GM20431 (cell line): ENCODE results near the gene DDB1.

Source experiments
- in situ Hi-C: fragments of 300-500 bp; cut with MseI, MboI; formaldehyde crosslinking; loops from one replicate; pipeline ENCODE4 v1.15.0; 2020; ENCODE audit warnings: low sequenced_read_pairs; ENCODE audit not compliant: unreplicated experiment

The DDB1 gene

DNA sequence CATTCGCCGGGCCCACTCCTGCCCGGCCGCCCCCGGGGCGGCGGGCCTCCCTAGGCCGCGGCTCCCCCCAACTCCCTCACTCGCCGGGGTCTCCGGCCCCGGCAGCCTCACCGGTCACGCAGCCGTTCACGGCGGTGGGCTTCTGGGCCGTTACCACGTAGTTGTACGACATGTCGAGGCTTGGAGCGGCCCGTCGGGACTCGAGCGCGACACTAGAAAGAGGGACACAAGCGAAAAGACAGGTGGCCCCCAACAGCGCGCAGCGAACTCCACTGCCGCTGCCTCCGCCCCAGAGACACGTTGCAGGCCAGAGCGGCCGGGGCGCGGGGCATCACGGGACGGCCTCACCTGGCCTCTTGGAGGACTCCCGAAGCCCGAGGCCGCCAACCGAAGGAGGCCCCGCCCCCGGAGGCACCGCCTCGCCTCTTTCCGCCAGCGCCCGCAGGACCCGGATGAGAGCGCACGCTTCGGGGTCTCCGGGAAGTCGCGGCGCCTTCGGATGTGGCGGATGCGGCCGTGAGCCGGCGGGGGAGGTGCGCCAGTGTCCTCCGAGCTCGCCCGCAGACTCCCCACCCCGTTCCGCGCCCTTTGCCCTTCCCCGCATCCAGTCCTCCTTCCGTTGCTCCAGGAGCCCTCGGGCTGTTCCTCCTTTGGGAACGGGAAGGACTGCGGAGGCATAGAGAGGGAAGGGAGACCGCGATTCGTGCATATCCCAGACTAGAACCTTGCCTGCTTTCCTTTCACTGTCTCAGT, at the start of gene DDB1, which contains the start of gene TKFC:
Gene DDB1, minus strand, starts transcription at position 309 of the 753 bp plus-strand sequence. Its CDS starts 137 bp downstream, at position 172.
Gene TKFC, plus strand, starts transcription at position 432 of the 753 bp plus-strand sequence. CDS start 1,501 bp downstream, outside the sequence.
- in situ Hi-C loops, result loop anchor here (10.0 kb wide), 1 partner anchor 52 kb away; no protein-coding TSS in a partner anchor

DNA sequence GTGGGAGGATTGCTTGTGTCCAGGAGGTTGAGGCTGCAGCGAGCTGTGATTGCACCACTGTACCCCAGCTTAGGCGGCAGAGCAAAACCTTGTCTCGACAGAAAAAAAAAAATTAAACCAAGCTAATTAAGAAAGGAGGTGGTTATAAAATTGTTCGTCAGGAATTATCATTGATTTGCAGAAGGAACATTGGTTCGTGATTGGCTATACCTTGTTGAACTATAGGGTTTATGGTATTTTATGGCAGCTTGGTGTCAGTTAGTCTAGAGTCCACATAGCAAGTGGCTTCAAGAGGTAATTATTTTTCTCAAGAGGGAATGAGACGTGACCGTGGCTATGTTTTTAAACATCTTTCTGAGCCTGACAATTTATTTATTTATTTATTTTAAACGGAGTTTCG, 48.0 kb upstream of the DDB1 start:
- in situ Hi-C loops, result loop anchor here (10.0 kb wide), 1 partner anchor 46 kb away; the partner anchor contains the start of genes DDB1 and TKFC

DNA sequence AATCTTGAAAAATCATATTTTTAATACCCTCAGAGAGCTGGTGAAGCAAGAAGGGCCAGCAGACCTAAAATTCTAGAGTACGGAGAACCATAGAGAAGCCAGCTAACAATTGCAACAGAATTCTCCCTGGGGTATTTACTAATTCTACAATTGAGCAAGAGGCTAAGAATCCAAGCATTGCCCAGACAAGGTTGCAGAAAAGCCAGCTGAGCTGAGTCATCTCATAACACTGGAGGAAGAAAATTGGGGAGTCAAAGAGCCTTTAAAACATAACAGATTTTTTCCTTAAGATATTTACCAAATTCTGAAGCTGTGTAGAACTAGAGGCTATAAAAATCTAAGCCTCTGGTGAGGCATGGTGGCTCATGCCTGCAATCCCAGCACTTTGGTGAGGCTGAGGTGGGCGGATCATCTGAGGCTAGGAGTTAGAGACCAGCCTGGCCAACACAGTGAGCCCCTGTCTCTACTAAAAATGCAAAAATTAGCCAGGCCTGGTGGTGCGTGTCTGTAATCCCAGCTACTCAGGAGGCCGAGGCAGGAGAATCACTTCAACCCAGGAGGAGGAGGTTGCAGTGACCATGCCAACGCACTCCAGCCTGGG, 45.9 kb upstream of the DDB1 start:
- in situ Hi-C loops, result no loop called here

DNA sequence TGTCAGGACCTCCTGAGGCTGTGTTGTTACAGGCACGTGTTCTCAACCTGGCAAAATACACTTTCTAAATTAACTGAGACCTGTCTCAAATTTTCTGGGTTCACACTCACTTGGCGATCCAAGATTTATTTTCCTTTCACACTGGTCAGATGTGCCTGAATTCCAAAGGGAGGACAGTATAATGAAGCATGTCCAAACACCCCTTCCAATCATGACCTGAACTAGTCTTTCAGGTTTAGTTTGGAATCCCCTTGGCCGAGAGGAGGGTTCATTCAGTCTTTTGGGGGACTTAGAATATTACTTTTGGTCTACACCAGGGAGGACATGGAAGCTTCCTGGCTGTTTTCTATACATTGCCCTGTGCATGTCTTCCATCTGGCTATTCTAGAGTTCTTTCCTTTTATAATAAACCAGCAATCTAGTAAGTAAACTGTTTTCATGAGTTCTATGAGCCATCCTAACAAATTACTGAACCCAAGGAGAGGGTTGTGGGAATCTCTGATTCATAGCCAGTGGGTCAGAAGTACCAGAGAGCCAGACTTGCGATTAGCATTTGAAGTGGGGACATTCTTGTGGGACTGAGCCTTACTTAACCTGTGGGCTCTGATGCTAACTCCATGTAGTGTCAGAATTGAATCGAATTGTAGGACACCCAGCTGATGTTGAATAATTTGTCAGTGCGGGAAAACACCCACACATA, 44.7 kb upstream of the DDB1 start:
- in situ Hi-C loops, result no loop called here

DNA sequence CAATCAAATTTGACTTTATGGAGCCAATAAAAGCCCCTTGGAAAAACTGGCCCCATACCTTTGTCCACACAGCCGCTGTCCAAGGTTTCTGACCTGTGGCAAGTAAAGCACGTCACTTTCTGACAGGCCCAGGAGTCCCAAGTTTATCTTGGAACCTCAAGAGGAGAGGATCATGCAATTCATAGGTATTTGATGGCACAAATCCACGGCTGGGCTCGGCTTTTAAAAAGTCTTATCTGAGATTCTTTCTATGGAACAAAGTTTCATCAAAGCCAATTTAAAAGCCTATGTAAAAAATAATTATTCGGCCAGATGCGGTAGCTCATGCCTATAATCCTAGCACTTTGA, 42.8 kb upstream of the DDB1 start:
- in situ Hi-C loops, result no loop called here

DNA sequence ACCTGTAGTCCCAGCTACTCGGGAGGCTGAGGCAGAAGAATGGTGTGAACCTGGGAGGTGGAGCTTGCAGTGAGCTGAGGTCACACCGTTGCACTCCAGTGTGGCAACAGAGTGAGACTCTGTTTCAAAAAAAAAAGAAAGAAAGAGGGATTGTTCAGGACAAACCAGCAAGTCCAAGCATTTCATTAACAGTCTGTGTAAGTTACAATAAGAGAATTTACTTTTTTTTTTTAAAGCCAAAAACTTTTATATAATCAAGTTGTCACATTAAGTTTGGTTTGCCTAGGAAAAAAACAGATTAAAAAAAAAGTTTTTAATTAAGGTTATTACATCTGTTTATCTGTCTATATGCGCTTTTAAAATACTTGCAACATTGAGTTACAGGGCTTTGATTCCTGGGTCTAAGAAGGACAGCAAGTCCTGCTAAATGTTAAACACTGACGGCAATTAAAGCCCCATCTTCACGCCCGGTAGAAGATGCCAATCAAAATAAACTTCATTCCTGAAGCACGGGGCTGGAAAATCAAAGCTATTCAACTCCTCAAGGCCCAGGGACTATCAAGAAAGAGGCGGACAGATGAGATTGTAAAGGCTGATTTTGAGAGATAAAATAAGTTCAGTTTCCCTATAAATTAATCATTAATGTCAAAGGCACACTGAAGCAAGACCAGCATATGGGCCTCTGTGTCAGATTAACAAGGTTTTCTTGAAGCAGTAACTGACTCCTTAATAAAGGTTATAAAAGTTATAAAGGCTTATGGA, 39.9 kb upstream of the DDB1 start:
- in situ Hi-C loops, result no loop called here

DNA sequence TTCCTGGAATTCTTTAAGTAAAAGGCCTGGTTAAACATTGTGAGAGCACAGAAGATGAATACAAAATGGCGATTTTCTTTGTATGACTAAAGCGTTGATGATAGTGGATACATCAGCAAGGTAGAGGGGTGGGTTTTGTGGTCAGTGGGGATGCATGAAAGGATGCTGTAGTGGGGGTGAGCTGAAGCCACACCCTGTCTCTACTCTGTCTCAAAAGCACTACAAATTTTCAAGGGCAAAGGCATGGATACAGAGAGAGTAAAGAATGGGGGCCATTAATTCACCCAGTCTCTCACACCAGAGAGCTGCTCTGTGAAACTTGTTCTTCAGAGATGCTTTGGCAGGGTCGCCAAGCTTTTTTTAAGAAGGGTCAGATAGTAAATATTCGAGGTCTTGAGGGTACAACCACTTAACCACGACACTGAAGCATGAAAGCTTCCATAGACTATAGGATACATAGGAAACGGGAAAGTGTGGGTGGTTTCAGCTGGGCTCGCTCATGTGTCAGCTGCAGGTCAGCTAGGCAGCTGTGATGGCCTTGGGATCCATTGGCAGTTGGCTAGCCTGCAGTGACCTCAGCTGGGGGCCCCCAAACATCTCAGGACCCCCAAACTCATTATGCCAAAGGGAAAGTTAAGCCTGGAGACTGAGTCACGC, 37.6 kb upstream of the DDB1 start:
- in situ Hi-C loops, result no loop called here

DNA sequence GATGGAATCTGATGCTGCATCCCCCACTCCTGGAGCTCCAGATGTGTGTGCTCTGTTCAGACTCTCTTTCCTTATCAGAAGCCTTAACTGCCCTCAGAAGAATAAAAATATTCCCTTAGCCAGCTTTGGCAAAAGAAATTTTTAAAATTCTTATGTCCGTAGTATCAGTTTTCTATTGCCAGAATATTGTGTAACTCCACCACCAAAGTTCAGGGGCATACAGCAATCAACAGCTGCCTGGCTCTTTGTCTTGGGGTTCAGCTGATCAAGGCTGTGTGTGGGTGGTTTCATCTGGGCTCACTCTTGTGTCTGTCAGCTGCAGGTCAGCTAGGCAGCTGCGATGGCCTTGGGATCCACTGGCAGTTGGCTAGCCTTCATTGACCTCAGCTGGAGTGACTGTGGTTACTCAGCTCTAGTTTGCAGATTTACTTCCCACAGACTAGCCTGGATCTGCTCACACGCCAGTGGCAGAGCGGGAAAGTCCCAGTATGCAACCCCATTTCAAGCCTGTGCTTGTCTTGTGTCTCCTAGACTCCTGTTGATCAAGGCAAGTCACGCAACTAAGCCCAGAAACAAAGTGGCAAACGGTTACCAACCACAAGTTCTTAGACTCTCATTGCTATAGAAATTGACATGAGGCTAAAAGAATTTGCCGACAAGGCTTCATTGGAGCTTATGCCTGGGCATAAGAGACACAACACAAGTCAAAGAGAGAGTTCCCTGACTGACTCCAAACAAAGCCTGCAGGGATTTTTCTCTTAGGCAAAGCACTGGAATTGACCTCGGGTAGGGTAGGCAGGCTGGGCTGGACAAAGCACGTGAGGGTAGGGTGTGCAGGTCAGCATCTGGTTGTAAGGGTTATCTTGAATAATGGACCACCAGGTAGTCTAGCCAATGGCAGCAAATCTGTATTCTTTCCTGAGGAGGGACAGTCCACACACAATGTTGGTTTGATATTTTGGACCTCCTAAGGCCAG, 36.8 kb upstream of the DDB1 start:
- in situ Hi-C loops, result no loop called here

DNA sequence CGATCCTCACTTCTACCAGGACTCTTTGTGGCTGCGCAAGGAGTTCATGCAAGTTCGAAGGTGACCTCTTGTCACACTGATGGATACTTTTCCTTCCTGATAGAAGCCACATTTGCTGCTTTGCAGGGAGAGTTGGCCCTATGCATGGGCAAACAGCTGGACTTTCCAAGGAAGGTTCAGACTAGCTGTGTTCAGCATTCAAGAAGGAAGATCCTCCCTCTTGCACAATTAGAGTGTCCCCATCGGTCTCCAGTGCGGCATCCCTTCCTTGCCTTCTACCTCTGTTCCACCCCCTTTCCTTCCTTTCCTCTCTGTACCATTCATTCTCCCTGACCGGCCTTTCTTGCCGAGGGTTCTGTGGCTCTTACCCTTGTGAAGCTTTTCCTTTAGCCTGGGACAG, 35.7 kb upstream of the DDB1 start:
- in situ Hi-C loops, result no loop called here

DNA sequence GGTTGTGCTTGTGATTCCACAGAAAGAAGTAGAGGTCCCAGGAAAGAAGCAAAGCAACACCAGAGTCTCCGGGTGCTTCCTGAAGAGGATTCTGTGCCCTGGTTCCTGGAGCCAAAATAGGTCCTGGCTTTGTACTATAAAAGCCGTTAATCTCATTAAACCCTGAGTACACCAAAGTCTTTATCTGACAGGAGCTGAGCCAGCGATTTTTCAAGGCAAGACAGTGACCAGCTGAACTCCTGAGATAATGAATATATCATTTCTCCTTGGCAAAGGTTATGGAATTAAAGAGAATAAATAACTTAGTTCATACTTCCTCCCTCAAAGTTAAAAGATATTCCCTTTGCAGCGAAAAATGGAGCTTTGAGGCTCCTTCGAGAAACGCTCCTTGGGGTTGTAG, 34.5 kb upstream of the DDB1 start:
- in situ Hi-C loops, result no loop called here

DNA sequence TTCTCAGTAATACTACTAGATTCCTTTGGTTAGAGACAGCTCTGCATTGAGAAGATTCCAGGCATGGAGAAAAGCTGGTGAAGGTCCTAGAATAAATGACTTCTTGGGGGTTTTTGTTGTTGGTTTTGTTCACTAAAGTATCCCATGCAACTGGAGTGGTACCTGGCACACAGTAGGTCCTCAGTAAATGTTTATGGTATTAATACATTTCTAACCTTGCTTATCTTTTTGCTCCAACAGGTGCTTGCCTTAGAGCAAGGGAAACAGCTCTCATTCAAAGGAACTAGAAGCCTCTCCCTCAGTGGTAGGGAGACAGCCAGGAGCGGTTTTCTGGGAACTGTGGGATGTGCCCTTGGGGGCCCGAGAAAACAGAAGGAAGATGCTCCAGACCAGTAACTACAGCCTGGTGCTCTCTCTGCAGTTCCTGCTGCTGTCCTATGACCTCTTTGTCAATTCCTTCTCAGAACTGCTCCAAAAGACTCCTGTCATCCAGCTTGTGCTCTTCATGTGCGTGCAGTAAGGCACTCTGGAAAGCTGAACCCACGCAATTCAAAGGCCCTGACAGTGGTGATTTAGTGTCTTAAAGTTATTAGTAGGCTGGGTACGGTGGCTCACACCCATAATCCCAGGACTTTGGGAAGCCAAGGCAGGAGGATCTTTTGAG, 31.2 kb upstream of the DDB1 start:
- in situ Hi-C loops, result no loop called here

DNA sequence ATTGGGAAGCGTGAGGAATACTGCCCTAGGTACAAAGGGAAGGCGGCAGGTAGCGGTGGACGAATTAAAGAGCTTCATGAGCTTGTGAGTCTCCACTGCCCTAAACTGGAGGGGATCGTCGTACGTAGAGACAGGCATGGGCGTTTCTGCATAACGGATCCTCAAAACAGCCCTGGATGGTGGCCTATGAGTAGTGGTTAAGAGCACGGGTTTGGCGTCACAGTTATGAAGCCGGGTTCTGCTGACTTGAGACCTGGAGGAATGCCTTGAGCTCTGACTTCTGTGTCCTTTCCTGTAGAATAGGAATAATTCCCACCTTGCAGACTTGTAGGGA, 29.6 kb upstream of the DDB1 start:
- in situ Hi-C loops, result no loop called here

DNA sequence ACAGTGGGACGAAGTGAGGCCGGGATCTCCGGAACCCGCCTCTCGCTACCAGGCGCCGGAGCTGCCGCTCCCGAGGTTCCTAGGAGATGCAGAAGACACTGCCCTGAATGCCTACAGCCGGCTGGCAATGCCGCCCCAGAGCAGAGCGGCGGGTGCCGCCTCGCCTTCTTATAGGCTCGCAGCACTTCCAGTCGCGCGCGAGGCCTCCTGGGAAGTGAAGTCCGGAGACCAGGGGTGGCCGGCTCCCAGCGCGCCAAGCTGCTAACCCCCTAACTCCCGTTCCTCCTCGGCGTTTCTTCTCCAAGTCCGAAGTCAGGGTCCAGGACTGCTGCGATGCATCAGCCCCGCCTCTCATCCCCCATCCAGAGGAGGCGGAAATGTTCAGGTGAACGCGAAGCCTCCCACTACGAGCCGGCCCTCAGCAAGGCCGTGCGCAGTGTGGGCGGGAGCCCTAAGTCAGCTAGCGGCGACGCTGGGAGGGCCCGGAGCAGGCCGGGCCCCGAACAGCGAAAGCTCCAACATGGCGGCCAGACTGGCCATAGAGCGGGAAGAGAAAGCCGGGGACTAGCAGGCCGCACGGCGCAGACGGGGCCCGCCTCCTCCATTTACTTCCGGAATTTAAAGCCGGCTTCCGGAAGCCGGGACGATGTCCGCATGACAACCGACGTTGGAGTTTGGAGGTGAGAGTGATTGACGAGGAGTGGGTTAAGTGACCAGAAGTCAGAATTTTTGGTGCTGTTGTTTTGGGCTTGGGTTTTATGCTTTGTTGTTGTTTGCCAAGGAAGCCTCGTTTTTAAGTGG, 29.0 kb upstream of the DDB1 start, which contains the start of the genes CYB561A3 and TMEM138:
Gene CYB561A3, minus strand, starts transcription at position 142 of the 801 bp plus-strand sequence. CDS start 5,169 bp downstream, outside the sequence.
Gene TMEM138, plus strand, starts transcription at position 634 of the 801 bp plus-strand sequence. CDS start 2,017 bp downstream, outside the sequence.
- in situ Hi-C loops, result no loop called here

DNA sequence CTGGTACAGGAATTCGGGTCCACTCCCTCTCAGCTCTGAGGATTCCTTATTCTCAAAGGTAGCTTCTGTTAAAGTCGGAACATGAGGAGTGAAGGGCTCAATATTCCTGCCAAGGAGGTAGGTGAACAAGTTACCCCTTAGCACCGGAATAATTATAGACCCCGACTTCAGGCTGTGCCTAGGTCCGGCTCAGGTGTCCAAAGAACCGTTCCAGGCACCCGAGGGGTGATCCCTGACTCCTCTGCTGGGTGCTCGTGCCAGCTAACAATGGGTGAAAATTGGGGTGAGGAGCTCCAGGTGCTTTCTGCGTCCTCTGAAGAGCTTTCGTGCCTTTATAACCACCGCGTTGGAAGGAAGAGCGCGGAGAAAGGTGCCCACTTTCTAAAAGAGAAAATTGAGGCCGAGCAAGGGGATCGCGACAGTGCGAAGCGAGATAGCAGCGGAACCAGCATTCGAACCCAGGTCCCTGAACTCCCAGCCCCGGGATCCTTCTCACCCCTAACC, 28.4 kb upstream of the DDB1 start:
- in situ Hi-C loops, result no loop called here

DNA sequence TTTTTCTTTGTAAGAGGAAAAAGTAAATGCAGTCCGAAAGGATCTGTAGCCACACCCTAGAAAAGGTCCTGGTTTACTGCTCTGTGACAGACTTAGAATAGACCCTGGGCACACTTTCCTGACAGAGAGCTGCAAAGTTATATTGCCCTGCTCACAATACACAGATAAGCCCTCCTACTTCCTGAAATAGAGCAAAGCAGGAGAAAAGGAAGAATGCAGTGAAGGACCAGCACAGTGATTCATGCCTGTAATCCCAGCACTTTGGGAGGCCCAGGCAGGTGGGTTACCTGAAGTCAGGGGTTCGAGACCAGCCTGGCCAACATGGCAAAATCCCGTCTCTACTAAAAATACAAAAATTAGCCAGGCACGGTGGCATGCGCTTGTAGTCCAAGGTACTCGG, 26.6 kb upstream of the DDB1 start:
- in situ Hi-C loops, result no loop called here

DNA sequence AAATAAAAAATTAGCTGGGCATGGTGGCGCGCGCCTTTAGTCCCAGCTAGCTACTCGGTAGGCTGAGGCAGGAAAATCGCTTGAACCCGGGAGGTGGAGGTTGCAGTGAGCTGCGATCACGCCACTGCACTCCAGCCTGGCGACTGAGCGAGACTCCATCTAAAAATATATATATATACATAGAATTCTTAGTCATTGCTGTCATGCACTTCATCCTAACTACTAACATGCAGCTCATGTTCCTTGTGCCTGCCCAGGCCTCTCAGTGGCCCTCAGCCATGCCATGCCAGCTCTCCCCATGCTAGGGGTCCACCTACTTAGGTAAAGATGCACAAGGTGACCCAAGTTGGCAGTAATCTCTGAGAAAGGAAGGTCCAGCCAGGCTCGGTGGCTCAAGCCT, 25.7 kb upstream of the DDB1 start:
- in situ Hi-C loops, result no loop called here

DNA sequence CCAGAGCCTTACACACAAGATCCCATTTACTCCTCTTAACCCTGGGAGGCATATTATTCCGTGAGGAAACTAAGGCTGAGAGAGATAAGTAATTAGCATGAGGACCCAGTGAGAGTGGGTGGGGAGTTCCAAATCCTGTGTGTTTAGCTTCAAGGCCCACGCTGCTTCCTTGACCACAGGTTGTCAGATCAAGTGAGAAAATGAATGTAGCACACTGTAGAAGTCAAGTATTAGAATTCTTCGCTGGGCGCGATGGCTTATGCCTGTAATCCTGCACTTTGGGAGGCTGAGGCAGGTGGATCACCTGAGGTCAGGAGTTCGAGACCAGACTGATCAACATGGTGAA, 25.0 kb upstream of the DDB1 start:
- in situ Hi-C loops, result no loop called here
